Heart right ventricle (tissue), 16 donors: Measurements from ENCODE around the gene THAP6. TPM values are rescaled to one million over a fixed set of nuclear protein-coding genes. Genes with fewer than 3 reads are reported as not detected.
A peak's percentile ranks its signal among the peaks of the same experiment; 100 is the strongest.
"Not testable (repeated sequence)": the region's sequence is repeated elsewhere in the genome, so short reads cannot be mapped to it uniquely, and the experiment has no call there.

Source experiments
- ATAC-seq, 8 donors: fragments of 200-7000 bp; cut with Tn5 transposase; one replicate each; pipeline ENCODE4 v1.9.1; 2020; ENCODE audit warnings: mild to moderate bottlenecking in 8 of 8, moderate library complexity in 8 of 8, moderate number of reproducible peaks in 1 of 8
- DNase-seq, 2 donors: peaks; one replicate each; pipeline ENCODE4 v3.0.0-alpha.2; 2020
- H3K27ac ChIP-seq, 10 donors: fragments of 200-600 bp; sonication (generic) in 2 of 10; one replicate each; pipeline versions ENCODE4 v1.5.0 to v1.8.0; 2020 to 2022; ENCODE audit warnings: mild to moderate bottlenecking in 3 of 10
- H3K27me3 ChIP-seq, 7 donors: fragments of 200-600 bp; one replicate each; pipeline ENCODE4 v1.8.0; 2021 to 2022; ENCODE audit warnings: mild to moderate bottlenecking in 2 of 7
- H3K36me3 ChIP-seq, 9 donors: fragments of 200-600 bp; sonication (generic) in 1 of 9; one replicate each; pipeline versions ENCODE4 v1.5.0 to v1.8.0; 2020 to 2022; ENCODE audit warnings: mild to moderate bottlenecking in 2 of 9
- H3K4me1 ChIP-seq, 9 donors: fragments of 200-600 bp; sonication (generic) in 1 of 9; one replicate each; pipeline versions ENCODE4 v1.5.0 to v1.8.0; 2020 to 2022; ENCODE audit warnings: mild to moderate bottlenecking in 4 of 9
- H3K4me3 ChIP-seq, 10 donors: fragments of 200-600 bp; sonication (generic) in 2 of 10; one replicate each; pipeline versions ENCODE4 v1.5.0 to v1.8.0; 2020 to 2022; ENCODE audit warnings: mild to moderate bottlenecking in 7 of 10, moderate library complexity in 2 of 10
- H3K9me3 ChIP-seq, 11 donors: fragments of 200-600 bp in 10 of 11; sonication (generic) in 2 of 11; one replicate each; pipeline versions ENCODE4 v1.5.0 to v1.8.0; 2013 to 2022; ENCODE audit warnings: mild to moderate bottlenecking in 2 of 11, control low read depth in 1 of 11, moderate library complexity in 1 of 11
- CTCF ChIP-seq, 9 donors: fragments of 200-600 bp; sonication (generic) in 2 of 9; IDR thresholded peaks; one replicate each; pipeline versions ENCODE4 v1.5.0 to v1.8.0; 2021 to 2022; ENCODE audit warnings: antibody characterized with exemption in 9 of 9, mild to moderate bottlenecking in 5 of 9, moderate library complexity in 1 of 9
- WGBS, 2 donors: extraction: QIAGEN DNeasy Blood & Tissue Kit; methylation state at CpG; one replicate each; pipeline ENCODE4 v1.1.7; 2013; ENCODE audit warnings: inconsistent platforms in 1 of 2; 5-methylcytosine and 5-hydroxymethylcytosine counted together
- intact Hi-C, 10 donors: fragments of 100-400 bp; cut with DNase I; formaldehyde crosslinking; loops; one replicate each; pipeline versions ENCODE4 v1.11.1 to v1.14.2; 2022
- polyA plus RNA-seq, 2 donors: library from polyadenylated mRNA; stranded (reverse); fragments of 200-250 nt; gene quantifications; one replicate each; pipeline ENCODE4 v1.2.3, GENCODE V29; 2013
- total RNA-seq, 10 donors: library from RNA; stranded (reverse); fragmentation: NEBNext Ultra II Directional in 3 of 10; extraction: Animal tissue kit (Norgen Biotek cat#: 25700) in 3 of 10; gene quantifications; one replicate each; pipeline versions ENCODE4 v1.2.1 to v1.2.4, GENCODE V29; 2021 to 2023
- donor health status: Arrhythmogenic right ventricular cardiomyopathy.
- donor health status: ischemic (EF 13 %, LVEDD 7.1; RV severe dilation, severe dysfunction).
- donor health status: healthy with polysubstance abuse.
- donor health status: DM: no; HTN: yes; CAD: no.
- donor health status: DM: no; HTN: no; CAD: no.
- donor health status: ischemic (EF 25% LVEDD 6.9; RV normal size, moderate dysfunction).
- donor health status: ischemic (EF 25% LVEDD 5.7; RV mildly dilated, moderate dysfunction).
- donor health status: healthy.
- donor health status: DM: yes; HTN: yes; CAD: no.
- donor health status: Ischemic cardiomyopathy.
- donor health status: ischemic (EF 35%, LVEDD 5.7; RV mildly dilated, moderate dysfunction).
- donor health status: nonischemic (EF 11% LVEDD 7.7; RV severe dilation, severe dysfunction).
- donor health status: DM: yes; HTN: yes; CAD: no.
- donor health status: PGD.
- donor health status: ischemic (EF 29% LVEDD 5.4; RV normal size, mild dysfunction).
- donor health status: nonischemic (EF 23%, LVEDD 6.1; RV moderate dilation, normal function).

THAP6 gene
- total and polyA plus RNA-seq, 12 donors, result 4.0 to 21.7 (median 18.2) TPM

GRCh38 chr4:75516144-75516543, 1.9 kb downstream of the THAP6 start:
- WGBS, 2 donors, result 65 to 79% methylated on average over 1 of the region's 1 CpG
- DNase-seq, result no peak
- peaks cover 0 to 42% (median 36%) of the 10 kb centered on the region in 9 donors for H3K4me1 ChIP-seq
- H3K36me3 ChIP-seq, result peaks cover 0 to 41% (median 12%) of the 10 kb centered on the region in 9 donors
- no peak for ATAC-seq
- H3K4me3 ChIP-seq, result no peak overlapping the region
- TF ChIP-seq CTCF (IDR thresholded peaks at IDR 0.05), result no peak
- no peaks in the 10 kb centered on the region for H3K9me3 ChIP-seq
- H3K27me3 ChIP-seq, result no peaks in the 10 kb centered on the region
- H3K27ac ChIP-seq, result peak overlapping the region in 1 of 10 donors; percentile 97
- intact Hi-C loops, result loop anchor here in 2 of 10 donors (10.0 kb wide), 2 partner anchors 209 to 581 kb away; partner anchors contain the start of genes PARM1 (in 1 of the 2) and USO1 (in 1 of the 2)

GRCh38 chr4:75519452-75519851, 5.2 kb downstream of the THAP6 start:
- not testable (repeated sequence) for H3K27me3 ChIP-seq, H3K4me3 ChIP-seq, ATAC-seq, H3K27ac ChIP-seq, DNase-seq, H3K9me3 ChIP-seq
- Histone ChIP-seq H3K4me1 (peaks cover 0 to 17% (median 15%) of the 10 kb centered on the region in 9 donors), H3K36me3 (peaks cover 0 to 70% (median 24%) of the 10 kb centered on the region in 9 donors)
- intact Hi-C loops, result loop anchor here in 2 of 10 donors (10.0 kb wide), 2 partner anchors 205 to 585 kb away; partner anchors contain the start of genes PARM1 (in 1 of the 2) and USO1 (in 1 of the 2)
- 86 to 93% methylated on average over 3 to 4 of the region's 7 CpGs for WGBS, 2 donors

- ATAC-seq (no peak), DNase-seq (no peak)
- no peaks in the 10 kb centered on the region for H3K9me3 ChIP-seq
- no peaks in the 10 kb centered on the region for H3K4me1 ChIP-seq
- no peak overlapping the region for H3K27ac ChIP-seq
- intact Hi-C loops, result no loop called here
- H3K4me3 ChIP-seq, result no peak overlapping the region
- no peak for TF ChIP-seq CTCF (IDR thresholded peaks at IDR 0.05)
- H3K36me3 ChIP-seq, result peaks cover 0 to 94% (median 27%) of the 10 kb centered on the region in 9 donors
- no peaks in the 10 kb centered on the region for H3K27me3 ChIP-seq
- 97 to 100% methylated on average over 1 of the region's 1 CpG for WGBS, 2 donors
Measured at GRCh38 chr4:75525086-75525485, 10.8 kb downstream of the THAP6 start.

GRCh38 chr4:75525910-75526309, 11.6 kb downstream of the THAP6 start:
- H3K9me3 ChIP-seq, result no peaks in the 10 kb centered on the region
- peaks cover 0 to 100% (median 27%) of the 10 kb centered on the region in 9 donors for H3K36me3 ChIP-seq
- 96 to 98% methylated on average over 1 of the region's 1 CpG for WGBS, 2 donors
- no peak overlapping the region for H3K4me3 ChIP-seq
- no peak overlapping the region for H3K27ac ChIP-seq
- intact Hi-C loops, result no loop called here
- DNase-seq (no peak), ATAC-seq (no peak)
- no peaks in the 10 kb centered on the region for H3K27me3 ChIP-seq
- peaks cover 0 to 2% (median 0%) of the 10 kb centered on the region in 9 donors for H3K4me1 ChIP-seq
- TF ChIP-seq CTCF (IDR thresholded peaks at IDR 0.05), result no peak

GRCh38 chr4:75527482-75527881, 13.2 kb downstream of the THAP6 start:
- ATAC-seq, result no peak
- intact Hi-C loops, result no loop called here
- Histone ChIP-seq H3K9me3 (peaks cover 0 to 7% (median 0%) of the 10 kb centered on the region in 11 donors), H3K27me3 (no peaks in the 10 kb centered on the region), H3K36me3 (peaks cover 0 to 99% (median 23%) of the 10 kb centered on the region in 9 donors), H3K27ac (no peak overlapping the region), H3K4me3 (no peak overlapping the region), H3K4me1 (peaks cover 0 to 5% (median 0%) of the 10 kb centered on the region in 9 donors)
- DNase-seq, result no peak
- TF ChIP-seq CTCF (IDR thresholded peaks at IDR 0.05), result no peak
